Measurements from ENCODE around the gene NOXO1.
"Not testable (repeated sequence)": the region's sequence is repeated elsewhere in the genome, so short reads cannot be mapped to it uniquely, and the experiment has no call there.

NOXO1 gene

DNA sequence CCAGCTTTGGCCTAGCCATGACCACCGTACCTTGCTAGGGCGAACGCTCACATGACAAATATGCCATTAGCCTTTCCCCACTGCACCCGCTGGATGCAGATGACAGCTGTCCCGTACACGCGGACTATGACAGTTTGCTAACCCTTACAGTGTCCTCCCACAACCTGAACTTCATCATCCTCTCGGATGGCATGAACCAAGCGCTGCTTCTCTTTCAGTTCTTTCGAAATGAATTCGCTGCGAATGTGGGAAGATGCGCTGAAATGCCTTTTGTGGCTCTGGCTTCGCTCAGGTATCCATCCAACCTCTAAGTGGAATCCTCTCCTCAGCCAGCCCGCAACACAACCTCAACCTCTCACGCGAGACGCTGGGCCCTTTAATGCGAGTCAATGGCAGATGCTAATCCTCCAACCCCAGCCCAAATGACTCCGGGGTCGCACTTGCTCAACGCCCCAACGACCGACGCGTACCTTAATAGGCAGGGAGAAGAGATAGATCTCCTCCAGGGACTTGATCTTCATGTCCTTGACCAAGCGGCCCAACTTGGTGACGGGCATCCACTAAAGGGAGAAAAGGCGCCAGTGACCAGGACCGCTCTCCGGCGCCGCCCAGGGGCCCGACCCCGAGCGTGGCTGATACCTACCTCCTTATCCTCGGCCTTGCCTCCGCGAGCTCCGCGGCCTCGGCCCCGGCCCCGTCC lies 17.3 kb downstream of the NOXO1 start:
- Histone ChIP-seq H3K36me3 (replicated peaks) (peaks cover 32% of the 10 kb centered on the region), H3K4me3 (ENCODE audit: low read depth, low read length) (peak overlapping the region; percentile 93), H3K27ac (peak overlapping the region; percentile 88), H3K27me3 (replicated peaks) (no peaks in the 10 kb centered on the region)
- in situ Hi-C loops (cut with HindIII; ENCODE audit: low pct_ligation_motif_present, low sequenced_read_pairs): no loop called here
- no peak for DNase-seq
- TF ChIP-seq, protein P1, sequence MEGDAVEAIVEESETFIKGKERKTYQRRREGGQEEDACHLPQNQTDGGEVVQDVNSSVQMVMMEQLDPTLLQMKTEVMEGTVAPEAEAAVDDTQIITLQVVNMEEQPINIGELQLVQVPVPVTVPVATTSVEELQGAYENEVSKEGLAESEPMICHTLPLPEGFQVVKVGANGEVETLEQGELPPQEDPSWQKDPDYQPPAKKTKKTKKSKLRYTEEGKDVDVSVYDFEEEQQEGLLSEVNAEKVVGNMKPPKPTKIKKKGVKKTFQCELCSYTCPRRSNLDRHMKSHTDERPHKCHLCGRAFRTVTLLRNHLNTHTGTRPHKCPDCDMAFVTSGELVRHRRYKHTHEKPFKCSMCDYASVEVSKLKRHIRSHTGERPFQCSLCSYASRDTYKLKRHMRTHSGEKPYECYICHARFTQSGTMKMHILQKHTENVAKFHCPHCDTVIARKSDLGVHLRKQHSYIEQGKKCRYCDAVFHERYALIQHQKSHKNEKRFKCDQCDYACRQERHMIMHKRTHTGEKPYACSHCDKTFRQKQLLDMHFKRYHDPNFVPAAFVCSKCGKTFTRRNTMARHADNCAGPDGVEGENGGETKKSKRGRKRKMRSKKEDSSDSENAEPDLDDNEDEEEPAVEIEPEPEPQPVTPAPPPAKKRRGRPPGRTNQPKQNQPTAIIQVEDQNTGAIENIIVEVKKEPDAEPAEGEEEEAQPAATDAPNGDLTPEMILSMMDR (IDR thresholded peaks at IDR 0.05; ENCODE audit: low read depth, low read length, missing control alignments): peak; percentile 3

DNA sequence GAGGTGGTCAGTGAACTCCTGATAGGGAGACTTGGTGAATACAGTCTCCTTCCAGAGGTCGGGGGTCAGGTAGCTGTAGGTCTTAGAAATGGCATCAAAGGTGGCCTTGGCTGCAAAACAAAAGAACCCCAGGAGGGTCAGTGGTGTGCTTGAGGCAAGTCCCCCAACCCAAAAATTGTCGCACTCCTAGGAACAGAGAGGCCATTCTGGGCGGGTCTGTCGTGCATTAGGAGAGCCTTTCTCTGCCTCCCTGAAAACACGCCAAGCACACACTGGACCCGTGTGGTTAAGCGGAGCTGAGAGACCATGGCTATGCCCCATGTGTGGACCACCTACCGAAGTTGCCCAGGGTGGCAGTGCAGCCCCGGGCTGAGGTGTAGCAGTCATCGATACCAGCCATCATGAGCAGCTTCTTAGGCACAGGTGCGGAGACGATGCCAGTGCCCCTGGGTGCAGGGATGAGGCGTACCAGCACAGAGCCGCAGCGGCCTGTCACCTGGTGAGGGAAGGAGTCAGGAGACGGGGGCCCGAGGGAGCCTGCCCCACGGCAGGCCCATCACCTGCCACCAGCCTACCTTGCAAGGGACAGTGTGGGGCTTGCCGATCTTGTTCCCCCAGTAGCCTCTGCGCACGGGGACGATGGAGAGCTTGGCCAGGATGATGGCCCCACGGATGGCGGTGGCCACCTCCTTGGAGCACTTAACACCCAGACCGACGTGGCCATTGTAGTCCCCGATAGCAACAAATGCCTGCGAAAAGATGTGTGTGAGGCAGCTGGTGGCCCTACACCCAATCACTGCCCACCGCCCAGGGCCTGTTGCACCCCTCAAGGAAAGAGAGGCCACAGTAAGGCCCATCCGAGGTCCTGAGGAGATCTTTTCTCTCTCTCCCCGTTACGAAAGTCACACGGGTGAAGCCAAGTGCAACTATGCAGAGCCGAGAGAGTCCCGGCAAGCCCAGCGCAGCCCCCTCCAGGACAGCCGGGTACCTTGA lies 18.8 kb downstream of the NOXO1 start:
- Histone ChIP-seq H3K27ac (peak overlapping the region; percentile 88), H3K36me3 (replicated peaks) (peaks cover 32% of the 10 kb centered on the region), H3K4me3 (ENCODE audit: low read depth, low read length) (peak overlapping the region; percentile 93)
- H3K27me3 ChIP-seq (replicated peaks); in situ Hi-C loops (cut with HindIII; ENCODE audit: low pct_ligation_motif_present, low sequenced_read_pairs); DNase-seq: not testable (repeated sequence)

DNA sequence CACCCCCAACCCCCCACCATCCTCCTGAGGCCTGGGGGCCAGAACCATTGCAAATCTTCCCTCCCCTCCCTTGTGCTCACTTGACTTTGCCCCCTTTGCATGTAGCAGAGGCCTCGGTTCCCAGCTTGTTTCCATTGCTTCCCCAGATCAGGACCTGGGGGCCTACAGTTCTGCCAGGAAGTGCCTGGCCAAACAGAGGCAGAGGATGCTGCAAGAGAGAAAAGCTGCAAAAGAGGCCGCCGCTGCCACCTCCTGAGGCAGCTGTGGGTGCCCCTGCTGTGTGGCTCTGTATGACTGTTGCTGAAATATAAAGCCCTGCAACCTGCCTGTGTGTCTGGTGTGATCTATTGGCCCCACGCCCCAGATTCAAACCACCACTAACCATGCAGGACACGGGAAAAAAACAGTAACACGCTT lies 19.6 kb downstream of the NOXO1 start:
- no peaks in the 10 kb centered on the region for H3K27me3 ChIP-seq (replicated peaks)
- TF ChIP-seq, protein P1 (IDR thresholded peaks at IDR 0.05; ENCODE audit: low read depth, low read length, missing control alignments): no peak
- no peak overlapping the region for H3K4me3 ChIP-seq (ENCODE audit: low read depth, low read length)
- H3K27ac ChIP-seq: no peak overlapping the region
- in situ Hi-C loops (cut with HindIII; ENCODE audit: low pct_ligation_motif_present, low sequenced_read_pairs): no loop called here
- peaks cover 32% of the 10 kb centered on the region for H3K36me3 ChIP-seq (replicated peaks)
- no peak for DNase-seq

DNA sequence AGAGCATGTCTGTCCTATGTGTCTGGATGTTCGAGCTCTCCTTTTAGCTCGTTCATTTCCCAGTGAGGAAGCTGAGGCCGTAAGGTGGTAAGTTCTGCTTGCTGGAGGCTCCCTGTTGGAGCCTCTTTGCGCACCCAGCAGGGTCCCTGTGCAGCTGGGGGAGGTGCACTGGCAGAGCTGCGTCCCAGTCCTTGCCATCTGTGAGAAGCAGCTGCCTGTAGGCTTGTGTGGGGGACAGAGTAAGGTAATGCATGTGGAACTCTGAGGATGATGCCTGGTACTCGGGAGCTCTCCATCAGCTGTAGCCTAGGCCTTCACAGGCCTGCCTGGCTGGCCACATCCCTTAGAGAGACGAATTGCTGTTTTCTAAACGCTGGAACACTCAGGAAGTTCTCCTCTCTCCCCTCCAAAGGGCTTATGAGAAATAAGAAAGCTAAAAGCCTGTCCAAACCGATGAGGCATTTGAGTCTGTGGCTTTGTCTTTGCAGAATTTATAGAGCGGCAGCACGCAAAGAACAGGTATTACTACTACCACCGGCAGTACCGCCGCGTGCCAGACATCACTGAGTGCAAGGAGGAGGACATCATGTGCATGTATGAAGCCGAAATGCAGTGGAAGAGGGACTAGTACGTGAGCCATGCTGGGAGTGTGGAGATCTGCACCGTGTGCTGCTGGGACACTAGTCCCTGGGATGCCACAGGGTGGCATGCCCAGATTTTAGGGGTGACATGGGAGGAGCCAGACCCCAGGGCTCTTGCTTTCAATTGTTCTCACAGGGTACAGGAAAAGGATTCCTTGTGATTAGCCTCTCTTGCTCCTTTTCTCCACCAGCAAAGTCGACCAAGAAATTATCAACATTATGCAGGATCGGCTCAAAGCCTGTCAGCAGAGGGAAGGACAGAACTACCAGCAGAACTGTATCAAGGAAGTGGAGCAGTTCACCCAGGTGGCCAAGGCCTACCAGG lies 20.3 kb downstream of the NOXO1 start:
- DNase-seq: no peak
- TF ChIP-seq, protein P1 (IDR thresholded peaks at IDR 0.05; ENCODE audit: low read depth, low read length, missing control alignments): no peak
- no peak overlapping the region for H3K27ac ChIP-seq
- peak overlapping the region; percentile 88 for H3K4me3 ChIP-seq (ENCODE audit: low read depth, low read length)
- peaks cover 32% of the 10 kb centered on the region for H3K36me3 ChIP-seq (replicated peaks)
- H3K27me3 ChIP-seq (replicated peaks): no peaks in the 10 kb centered on the region
- in situ Hi-C loops (cut with HindIII; ENCODE audit: low pct_ligation_motif_present, low sequenced_read_pairs): no loop called here

DNA sequence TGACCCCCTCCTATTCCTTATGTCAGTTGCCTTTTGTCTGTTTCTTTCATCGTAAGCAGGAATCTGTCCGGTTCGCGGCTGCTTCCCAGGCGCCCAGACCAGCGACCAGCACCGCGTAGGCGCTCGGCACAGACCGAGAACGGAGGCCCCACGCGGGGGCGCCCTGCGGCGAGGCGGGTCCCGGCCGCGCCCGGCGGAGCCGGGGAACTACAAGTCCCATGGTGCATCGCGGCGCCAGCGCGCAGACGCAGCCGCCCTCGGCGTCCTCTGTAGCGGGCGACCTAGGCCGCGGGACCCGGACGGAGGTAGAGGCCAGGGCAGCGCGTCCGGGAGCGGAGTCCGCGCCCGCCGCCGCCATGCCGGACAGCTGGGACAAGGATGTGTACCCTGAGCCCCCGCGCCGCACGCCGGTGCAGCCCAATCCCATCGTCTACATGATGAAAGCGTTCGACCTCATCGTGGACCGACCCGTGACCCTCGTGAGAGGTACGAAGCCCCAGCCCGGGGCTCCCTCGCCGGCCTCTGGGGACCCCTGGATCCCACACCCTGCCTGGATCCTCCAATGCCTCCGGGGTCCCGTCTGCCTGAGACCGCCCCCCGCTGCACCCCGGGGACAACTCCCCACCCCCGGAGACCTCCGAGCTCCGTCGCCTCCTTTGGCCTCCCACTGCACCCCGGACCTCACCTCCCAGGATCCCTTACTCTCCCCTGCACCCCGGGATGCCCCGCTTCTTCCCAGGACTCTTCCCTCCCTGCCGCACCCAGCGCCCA lies 21.8 kb downstream of the NOXO1 start, which contains the start of gene NDUFB10:
Gene NDUFB10, plus strand, starts transcription at position 270 of the 771 bp plus-strand sequence. Its CDS starts 87 bp downstream, at position 357.
- Histone ChIP-seq H3K27ac (peak within 1 kb of the TSS; percentile 24), H3K27me3 (replicated peaks) (no peaks in the 10 kb centered on the region), H3K36me3 (replicated peaks) (peaks cover 32% of the 10 kb centered on the region), H3K4me3 (ENCODE audit: low read depth, low read length) (peak within 1 kb of the TSS; percentile 88)
- in situ Hi-C loops (cut with HindIII; ENCODE audit: low pct_ligation_motif_present, low sequenced_read_pairs): no loop called here
- DNase-seq: peak; percentile 78
- TF ChIP-seq, protein P1 (IDR thresholded peaks at IDR 0.05; ENCODE audit: low read depth, low read length, missing control alignments): peak; percentile 46

All from brain microvascular endothelial cell (primary cell).